ENCODE results near the gene JPT2. TPM values are rescaled to one million over a fixed set of nuclear protein-coding genes. Genes with fewer than 3 reads are reported as not detected.

JPT2 gene
- polyA plus RNA-seq, 1 experiment = 41.2 TPM

- TF ChIP-seq, protein P1, sequence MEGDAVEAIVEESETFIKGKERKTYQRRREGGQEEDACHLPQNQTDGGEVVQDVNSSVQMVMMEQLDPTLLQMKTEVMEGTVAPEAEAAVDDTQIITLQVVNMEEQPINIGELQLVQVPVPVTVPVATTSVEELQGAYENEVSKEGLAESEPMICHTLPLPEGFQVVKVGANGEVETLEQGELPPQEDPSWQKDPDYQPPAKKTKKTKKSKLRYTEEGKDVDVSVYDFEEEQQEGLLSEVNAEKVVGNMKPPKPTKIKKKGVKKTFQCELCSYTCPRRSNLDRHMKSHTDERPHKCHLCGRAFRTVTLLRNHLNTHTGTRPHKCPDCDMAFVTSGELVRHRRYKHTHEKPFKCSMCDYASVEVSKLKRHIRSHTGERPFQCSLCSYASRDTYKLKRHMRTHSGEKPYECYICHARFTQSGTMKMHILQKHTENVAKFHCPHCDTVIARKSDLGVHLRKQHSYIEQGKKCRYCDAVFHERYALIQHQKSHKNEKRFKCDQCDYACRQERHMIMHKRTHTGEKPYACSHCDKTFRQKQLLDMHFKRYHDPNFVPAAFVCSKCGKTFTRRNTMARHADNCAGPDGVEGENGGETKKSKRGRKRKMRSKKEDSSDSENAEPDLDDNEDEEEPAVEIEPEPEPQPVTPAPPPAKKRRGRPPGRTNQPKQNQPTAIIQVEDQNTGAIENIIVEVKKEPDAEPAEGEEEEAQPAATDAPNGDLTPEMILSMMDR (IDR thresholded peaks at IDR 0.05; ENCODE audit: low read depth, low read length) = no peak
- no peaks in the 10 kb centered on the region for H3K27me3 ChIP-seq (ENCODE audit: control insufficient read depth, insufficient read depth, low read length)
- no peaks in the 10 kb centered on the region; the same call in 1 of the 2 replicates for H3K9me3 ChIP-seq (ENCODE audit: control insufficient read depth, insufficient read depth, low read length)
- ChIA-PET CTCF (no interaction called here), POLR2A (no interaction called here)
- H3K4me3 ChIP-seq (ENCODE audit: low read depth, low read length) = no peak overlapping the region
- DNase-seq (ENCODE audit: low read depth, low spot score) = no peak
- H3K27ac ChIP-seq (ENCODE audit: low read depth, low read length) = no peak overlapping the region
Measured at GRCh38 chr16:1727651-1728624, 49.9 kb downstream of the JPT2 start.

- H3K27me3 ChIP-seq (ENCODE audit: control insufficient read depth, insufficient read depth, low read length) = no peaks in the 10 kb centered on the region
- H3K9me3 ChIP-seq (ENCODE audit: control insufficient read depth, insufficient read depth, low read length) = peaks cover 10% of the 10 kb centered on the region; the same call in 1 of the 2 replicates
- ChIA-PET CTCF (no interaction called here), POLR2A (no interaction called here)
- TF ChIP-seq, protein P1 (IDR thresholded peaks at IDR 0.05; ENCODE audit: low read depth, low read length) = no peak
- H3K4me3 ChIP-seq (ENCODE audit: low read depth, low read length) = no peak overlapping the region
- H3K27ac ChIP-seq (ENCODE audit: low read depth, low read length) = no peak overlapping the region
- DNase-seq (ENCODE audit: low read depth, low spot score) = no peak
Measured at GRCh38 chr16:1729026-1729425, 50.9 kb downstream of the JPT2 start.

DNA sequence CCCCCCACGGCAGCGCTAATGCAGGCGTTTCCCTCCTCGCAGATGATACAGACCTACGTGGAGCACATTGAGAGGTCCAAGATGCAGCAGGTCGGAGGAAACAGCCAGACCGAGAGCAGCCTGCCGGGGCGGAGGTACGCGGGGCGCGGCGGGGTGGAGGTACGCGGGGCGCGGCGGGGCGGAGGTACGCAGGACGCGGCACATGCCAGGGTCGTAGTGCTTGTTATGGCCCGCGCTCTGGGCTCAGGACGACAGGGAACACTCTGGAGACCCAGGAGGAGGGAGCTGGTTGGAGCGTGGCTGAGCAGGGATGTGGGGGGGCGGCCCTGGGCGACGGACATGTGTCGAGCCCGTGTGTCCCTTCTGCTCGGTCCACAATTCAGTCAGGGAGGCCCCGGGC lies 51.4 kb downstream of the JPT2 start:
- CTCF ChIA-PET = no interaction called here
- no peaks in the 10 kb centered on the region for H3K27me3 ChIP-seq (ENCODE audit: control insufficient read depth, insufficient read depth, low read length)
- POLR2A ChIA-PET = no interaction called here
- no peak for DNase-seq (ENCODE audit: low read depth, low spot score)
- TF ChIP-seq, protein P1 (IDR thresholded peaks at IDR 0.05; ENCODE audit: low read depth, low read length) = no peak
- no peak overlapping the region for H3K27ac ChIP-seq (ENCODE audit: low read depth, low read length)
- H3K4me3 ChIP-seq (ENCODE audit: low read depth, low read length) = no peak overlapping the region
- H3K9me3 ChIP-seq (ENCODE audit: control insufficient read depth, insufficient read depth, low read length) = peaks cover 14% of the 10 kb centered on the region

- POLR2A ChIA-PET = no interaction called here
- TF ChIP-seq, protein P1 (IDR thresholded peaks at IDR 0.05; ENCODE audit: low read depth, low read length) = no peak
Measured at GRCh38 chr16:1731073-1731472, 53.0 kb downstream of the JPT2 start.

GRCh38 chr16:1731603-1732002 lies 53.5 kb downstream of the JPT2 start:
- no peak overlapping the region for H3K4me3 ChIP-seq (ENCODE audit: low read depth, low read length)
- H3K27me3 ChIP-seq (ENCODE audit: control insufficient read depth, insufficient read depth, low read length) = no peaks in the 10 kb centered on the region
- H3K27ac ChIP-seq (ENCODE audit: low read depth, low read length) = no peak overlapping the region
- TF ChIP-seq, protein P1 (IDR thresholded peaks at IDR 0.05; ENCODE audit: low read depth, low read length) = no peak
- no peak for DNase-seq (ENCODE audit: low read depth, low spot score)
- peaks cover 32% of the 10 kb centered on the region for H3K9me3 ChIP-seq (ENCODE audit: control insufficient read depth, insufficient read depth, low read length)
- ChIA-PET POLR2A (no interaction called here), CTCF (no interaction called here)

More at GRCh38 chr16:1731073-1731472, 53.0 kb downstream of the JPT2 start:
- Histone ChIP-seq H3K4me3 (ENCODE audit: low read depth, low read length) (no peak overlapping the region), H3K27ac (ENCODE audit: low read depth, low read length) (no peak overlapping the region), H3K9me3 (ENCODE audit: control insufficient read depth, insufficient read depth, low read length) (peaks cover 27% of the 10 kb centered on the region), H3K27me3 (ENCODE audit: control insufficient read depth, insufficient read depth, low read length) (no peaks in the 10 kb centered on the region)
- no peak for DNase-seq (ENCODE audit: low read depth, low spot score)
- CTCF ChIA-PET = interaction anchor here (0.7 kb wide), 1 partner anchor 25 kb away, joined by 5 read pairs; no protein-coding TSS in a partner anchor
